H1 (cell line): ENCODE measurements around the gene NXPH1. TPM values are rescaled to one million over a fixed set of nuclear protein-coding genes. Genes with fewer than 3 reads are reported as not detected.

Experiments used
- CTCF ChIA-PET: fragments of 300-600 bp; sonication (Branson Sonifier 250); formaldehyde crosslinking; loops from one replicate; lab custom pipeline; 2021; ENCODE audit not compliant: partially characterized antibody; lab: Charles Lee
- POLR2A ChIA-PET: fragments of 300-600 bp; sonication (Branson Sonifier 250); formaldehyde crosslinking; loops from one replicate; lab custom pipeline; 2021; ENCODE audit warnings: inconsistent platforms; ENCODE audit not compliant: partially characterized antibody; lab: Charles Lee
- DNase-seq, 2 experiments: peaks; one replicate each; pipeline versions ENCODE4 v3.0.0 to v3.0.0-alpha.2; 2010 to 2022; ENCODE audit warnings: low spot score in 2 of 2, low read depth in 1 of 2, mixed read lengths in 1 of 2
- FAIRE-seq: peaks from 2 replicates; lab custom pipeline; 2011; peaks lifted over from hg19 to GRCh38; lab: Jason Lieb, UNC
- H2AFZ ChIP-seq: 2 replicates; pipeline ENCODE4 v1.8.1; 2012; ENCODE audit warnings: low read length, inconsistent platforms
- H2AK5ac ChIP-seq: 2 replicates; pipeline ENCODE4 v1.6.1; 2013; ENCODE audit warnings: low read depth, low read length
- H2BK120ac ChIP-seq: replicated peaks from 2 replicates; pipeline ENCODE3; 2013; ENCODE audit warnings: low read depth, low read length, inconsistent platforms
- H2BK12ac ChIP-seq: 2 replicates; pipeline ENCODE4 v1.6.1; 2013; ENCODE audit warnings: low read depth, low read length
- H2BK15ac ChIP-seq: 2 replicates; pipeline ENCODE4 v1.6.1; 2013; ENCODE audit warnings: low read length
- H2BK20ac ChIP-seq: 2 replicates; pipeline ENCODE4 v1.6.1; 2013; ENCODE audit warnings: low read length
- H2BK5ac ChIP-seq: 2 replicates; pipeline ENCODE4 v1.6.1; 2013; ENCODE audit warnings: low read depth, low read length
- H3K14ac ChIP-seq: 2 replicates; pipeline ENCODE4 v1.6.1; 2013; ENCODE audit warnings: inconsistent platforms; ENCODE audit not compliant: insufficient read length
- H3K18ac ChIP-seq: 2 replicates; pipeline ENCODE4 v1.6.1; 2013; ENCODE audit warnings: low read length; ENCODE audit errors: extremely low read depth
- H3K23ac ChIP-seq: 2 replicates; pipeline ENCODE4 v1.6.1; 2013; ENCODE audit warnings: inconsistent platforms; ENCODE audit not compliant: insufficient read length
- H3K23me2 ChIP-seq: 2 replicates; pipeline ENCODE4 v1.6.1; 2013; ENCODE audit warnings: low read depth, low read length
- H3K27ac ChIP-seq: 2 replicates; pipeline ENCODE4 v1.6.1; 2011; ENCODE audit warnings: low read depth, low read length, inconsistent platforms
- H3K27me3 ChIP-seq, 4 experiments: replicated peaks in 1 of 4; 1 replicate in 1 of 4; 2 replicates in 3 of 4; pipeline versions ENCODE4 v1.6.1 to v1.8.1; 2011 to 2013; ENCODE audit warnings: low read length in 3 of 4, mild to moderate bottlenecking in 3 of 4, inconsistent platforms in 2 of 4, mixed read lengths in 2 of 4, moderate library complexity in 1 of 4; ENCODE audit not compliant: control insufficient read depth in 3 of 4, insufficient read depth in 3 of 4; ENCODE audit errors: extremely low read depth in 1 of 4
- H3K36me3 ChIP-seq, 4 experiments: 2 replicates each; pipeline versions ENCODE4 v1.6.1 to v1.8.1; 2011 to 2013; ENCODE audit warnings: mild to moderate bottlenecking in 4 of 4, low read length in 3 of 4, moderate library complexity in 2 of 4, control low read depth in 1 of 4, inconsistent platforms in 1 of 4; ENCODE audit not compliant: insufficient read depth in 4 of 4, control insufficient read depth in 2 of 4
- H3K4ac ChIP-seq: replicated peaks from 2 replicates; pipeline ENCODE3; 2013; ENCODE audit warnings: low read length, low read depth, mixed read lengths, inconsistent platforms; ENCODE audit not compliant: insufficient read length
- H3K4me1 ChIP-seq, 4 experiments: replicated peaks in 1 of 4; 1 replicate in 1 of 4; 2 replicates in 3 of 4; pipeline versions ENCODE4 v1.6.1 to v1.8.1; 2011 to 2013; ENCODE audit warnings: low read length in 3 of 4, inconsistent platforms in 2 of 4, mixed read lengths in 1 of 4; ENCODE audit not compliant: insufficient read depth in 4 of 4, control insufficient read depth in 3 of 4
- H3K4me2 ChIP-seq, 2 experiments: 2 replicates each; pipeline versions ENCODE4 v1.6.1 to v1.8.1; 2011 to 2013; ENCODE audit warnings: low read depth in 2 of 2, low read length in 2 of 2, control low read depth in 1 of 2, inconsistent platforms in 1 of 2, mild to moderate bottlenecking in 1 of 2; ENCODE audit not compliant: insufficient read depth in 1 of 2
- H3K4me3 ChIP-seq, 4 experiments: fragments of 200-600, 300-600 bp in 1 of 4; sonication (generic), shearing (Covaris generic), sonication (Bioruptor Twin) in 1 of 4; 2 replicates each; pipeline versions ENCODE4 v1.5.1 to v1.8.1; 2011 to 2016; ENCODE audit warnings: low read length in 4 of 4, low read depth in 3 of 4, control low read depth in 2 of 4, inconsistent platforms in 2 of 4, mild to moderate bottlenecking in 2 of 4, mixed read lengths in 1 of 4, moderate library complexity in 1 of 4; ENCODE audit not compliant: insufficient read depth in 2 of 4; ENCODE audit errors: extremely low read depth in 1 of 4
- H3K56ac ChIP-seq: replicated peaks from 2 replicates; pipeline ENCODE3; 2013; ENCODE audit warnings: low read depth, mild to moderate bottlenecking, mixed read lengths, low read length, inconsistent platforms; ENCODE audit not compliant: insufficient read length
- H3K79me1 ChIP-seq: 2 replicates; pipeline ENCODE4 v1.6.1; 2013; ENCODE audit warnings: low read depth, low read length, control low read depth
- H3K79me2 ChIP-seq, 2 experiments: 2 replicates each; pipeline versions ENCODE4 v1.6.1 to v1.8.1; 2012 to 2013; ENCODE audit warnings: low read length in 2 of 2, mild to moderate bottlenecking in 2 of 2, inconsistent platforms in 1 of 2; ENCODE audit not compliant: insufficient read depth in 2 of 2, control insufficient read depth in 1 of 2
- H3K9ac ChIP-seq, 4 experiments: replicated peaks in 1 of 4; 1 replicate in 1 of 4; 2 replicates in 3 of 4; pipeline versions ENCODE4 v1.6.1 to v1.8.1; 2011 to 2013; ENCODE audit warnings: low read depth in 3 of 4, low read length in 3 of 4, control low read depth in 2 of 4, mild to moderate bottlenecking in 2 of 4, moderate library complexity in 2 of 4, inconsistent platforms in 1 of 4; ENCODE audit errors: extremely low read depth in 1 of 4
- H3K9me3 ChIP-seq, 2 experiments: 2 replicates each; pipeline versions ENCODE4 v1.6.1 to v1.8.1; 2012 to 2013; ENCODE audit warnings: mild to moderate bottlenecking in 2 of 2, moderate library complexity in 2 of 2, control low read depth in 1 of 2, inconsistent platforms in 1 of 2, low read depth in 1 of 2, low read length in 1 of 2, mixed read lengths in 1 of 2; ENCODE audit not compliant: insufficient read depth in 2 of 2
- H4K20me1 ChIP-seq, 2 experiments: replicated peaks in 1 of 2; 2 replicates each; pipeline versions ENCODE3 to v1.8.1; 2011 to 2013; ENCODE audit warnings: inconsistent platforms in 2 of 2, low read length in 2 of 2, mild to moderate bottlenecking in 1 of 2; ENCODE audit not compliant: insufficient read depth in 2 of 2, control insufficient read depth in 1 of 2
- H4K5ac ChIP-seq: 2 replicates; pipeline ENCODE4 v1.6.1; 2013; ENCODE audit warnings: low read length, low read depth, mixed read lengths, inconsistent platforms; ENCODE audit not compliant: insufficient read length
- H4K8ac ChIP-seq: 2 replicates; pipeline ENCODE4 v1.8.0; 2013; ENCODE audit warnings: mild to moderate bottlenecking, moderate library complexity, low read length, inconsistent platforms; ENCODE audit not compliant: insufficient read depth; ENCODE audit errors: extremely low read depth
- H4K91ac ChIP-seq: replicated peaks from 2 replicates; pipeline ENCODE3; 2013; ENCODE audit warnings: low read length, mixed read lengths, inconsistent platforms; ENCODE audit not compliant: insufficient read length
- BCL11A ChIP-seq, 2 experiments: IDR thresholded peaks; one replicate each; pipeline ENCODE4 v1.6.1; 2011; ENCODE audit warnings: low read depth in 2 of 2, low read length in 2 of 2, mild to moderate bottlenecking in 2 of 2
- CBX8 ChIP-seq: fragments of 300-800, 300-1000 bp; sonication (generic); IDR thresholded peaks from 2 replicates; pipeline ENCODE4 v1.7.1; 2016; ENCODE audit warnings: low read depth, low read length, borderline replicate concordance
- CHD2 ChIP-seq: IDR thresholded peaks from 2 replicates; pipeline ENCODE4 v1.6.1; 2012; ENCODE audit warnings: low read length, improper control_type of control experiment
- CTBP2 ChIP-seq: IDR thresholded peaks from 2 replicates; pipeline ENCODE4 v1.7.0; 2011; ENCODE audit warnings: borderline replicate concordance, mild to moderate bottlenecking, moderate library complexity, mixed read lengths, low read length; ENCODE audit not compliant: insufficient read depth, insufficient read length
- EP300 ChIP-seq, 2 experiments: IDR thresholded peaks; 1 replicate in 1 of 2; 2 replicates in 1 of 2; pipeline ENCODE4 v1.6.1; 2011 to 2012; ENCODE audit warnings: low read depth in 2 of 2, low read length in 2 of 2, mild to moderate bottlenecking in 2 of 2, borderline replicate concordance in 1 of 2, inconsistent platforms in 1 of 2, moderate library complexity in 1 of 2
- GTF2F1 ChIP-seq: IDR thresholded peaks from 2 replicates; pipeline ENCODE4 v1.6.1; 2012; ENCODE audit warnings: low read depth, low read length, improper control_type of control experiment, borderline replicate concordance
- JUN ChIP-seq: IDR thresholded peaks from 2 replicates; pipeline ENCODE4 v1.6.1; 2011; ENCODE audit warnings: low read depth, mild to moderate bottlenecking, improper control_type of control experiment, low read length
- MAFK ChIP-seq: IDR thresholded peaks from 2 replicates; pipeline ENCODE4 v1.6.1; 2012; ENCODE audit warnings: low read depth, mild to moderate bottlenecking, improper control_type of control experiment, low read length
- POLR2AphosphoS5 ChIP-seq: IDR thresholded peaks from 2 replicates; pipeline ENCODE4 v1.6.1; 2011; ENCODE audit warnings: low read depth, low read length
- POU5F1 ChIP-seq: IDR thresholded peaks from 2 replicates; pipeline ENCODE4 v1.6.1; 2011; ENCODE audit warnings: low read depth, mild to moderate bottlenecking, low read length, moderate library complexity
- RNF2 ChIP-seq: fragments of 200-900, 300-1000 bp; sonication (generic); IDR thresholded peaks from 2 replicates; pipeline ENCODE4 v1.7.1; 2016; ENCODE audit warnings: borderline replicate concordance, low read depth, mild to moderate bottlenecking, antibody characterized with exemption, low read length; ENCODE audit not compliant: poor library complexity, severe bottlenecking; ENCODE audit errors: missing control alignments
- TCF12 ChIP-seq: IDR thresholded peaks from 2 replicates; pipeline ENCODE4 v1.6.1; 2011; ENCODE audit warnings: low read depth, mild to moderate bottlenecking, low read length
- WGBS, 2 experiments: shearing (Covaris generic) in 1 of 2; methylation state at CpG; one replicate each; pipeline versions ENCODE4 v1.1.6 to v1.1.7; 2013 to 2015; ENCODE audit warnings: low lambda C conversion rate in 2 of 2, mixed read lengths in 2 of 2, inconsistent platforms in 1 of 2, low coverage in 1 of 2, missing lambda C conversion rate in 1 of 2; ENCODE audit not compliant: insufficient replicate concordance in 2 of 2, insufficient coverage in 1 of 2, insufficient read length in 1 of 2; ENCODE audit errors: extremely low coverage in 1 of 2, missing lambda C conversion rate in 1 of 2; 5-methylcytosine and 5-hydroxymethylcytosine counted together
- polyA plus RNA-seq, 7 experiments: library from polyadenylated mRNA; depleted of rRNA in 3 of 7; stranded (reverse) in 5 of 7; unstranded in 2 of 7; fragments of >200 nt in 5 of 7; fragments of 200-250 nt in 2 of 7; gene quantifications; 1 replicate in 5 of 7; 2 replicates in 1 of 7; 4 replicates in 1 of 7; pipeline versions ENCODE4 v1.2.1 to v1.2.3, GENCODE V29; 2011 to 2013; ENCODE audit warnings: missing spikeins in 2 of 7, mixed read lengths in 2 of 7
- total RNA-seq: library from RNA; stranded (reverse); fragmentation: NEBNext Ultra II Directional; extraction: Animal tissue kit (Norgen Biotek cat#: 25700); gene quantifications from 2 replicates; pipeline ENCODE4 v1.2.1, GENCODE V29; 2021

Gene NXPH1
- total and polyA plus RNA-seq, 2 of the 8 experiments (the other 6 are each of a cell fraction or from before 2014, with no cell fraction given): 0.14 to 1.0 TPM

DNA sequence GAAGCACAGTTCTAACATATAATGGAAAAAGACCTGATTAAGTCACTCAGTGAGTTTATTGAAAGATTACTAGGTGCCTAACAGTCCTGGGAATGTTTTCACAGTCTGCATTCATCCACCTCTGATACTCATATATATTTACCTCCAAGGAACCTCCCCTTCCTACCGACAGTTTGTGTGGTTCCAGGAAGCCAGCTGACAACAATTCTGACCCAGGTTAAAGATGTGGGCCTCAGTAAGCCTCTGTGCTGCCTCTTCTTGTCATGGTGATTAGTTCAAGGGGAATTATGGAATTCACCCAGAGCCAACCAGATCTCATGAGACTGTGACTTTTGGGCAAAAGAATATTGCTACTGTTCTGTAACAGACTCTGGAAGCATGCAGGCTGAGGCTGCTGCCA, 186.8 kb downstream of the NXPH1 start:
- Histone ChIP-seq H4K5ac (no peak overlapping the region), H3K4me3 (no peak overlapping the region), H3K79me2 (no peaks in the 10 kb centered on the region), H2BK20ac (no peak overlapping the region), H2AK5ac (no peak overlapping the region; the same call in 1 of the 2 replicates), H3K18ac (no peak overlapping the region; the same call in 1 of the 2 replicates), H2BK120ac (peak overlapping the region; percentile 86), H4K8ac (no peak overlapping the region), H2BK5ac (no peak overlapping the region), H2AFZ (peak overlapping the region; percentile 70), H3K4me2 (no peak overlapping the region), H4K20me1 (no peaks in the 10 kb centered on the region), H3K79me1 (no peaks in the 10 kb centered on the region), H3K9me3 (no peaks in the 10 kb centered on the region), H3K23me2 (no peaks in the 10 kb centered on the region), H3K27ac (no peak overlapping the region), H2BK12ac (peak overlapping the region; percentile 93; the same call in 1 of the 2 replicates), H3K4me1 (peaks cover 5 to 10% (median 8%) of the 10 kb centered on the region in 4 experiments; a peak in 5 of 7 replicates), H3K23ac (no peak overlapping the region), H2BK15ac (no peak overlapping the region), H3K14ac (no peak overlapping the region), H4K91ac (no peak overlapping the region), H3K56ac (no peak overlapping the region)
- FAIRE-seq: no peak
- 70% methylated on average over 1 of the region's 1 CpG; no CpG with 5 or more reads in 1 of the 2 experiments for WGBS, 2 experiments
- POLR2A ChIA-PET: no interaction called here
- no peak for DNase-seq
- CTCF ChIA-PET: interaction anchor here (1.3 to 1.6 kb wide), 2 partner anchors 21 to 72 kb away, joined by 4 read pairs; no protein-coding TSS in a partner anchor
- no peak for TF ChIP-seq JUN
- TF ChIP-seq POU5F1: no peak
- TF ChIP-seq CTBP2: no peak
- no peak for TF ChIP-seq POLR2AphosphoS5
- TF ChIP-seq TCF12: no peak
- TF ChIP-seq EP300 (IDR thresholded peaks at IDR 0.05; ENCODE audit: borderline replicate concordance in 1 of 2, low read depth in 2 of 2, low read length in 2 of 2): no peak
- no peak for TF ChIP-seq CHD2
- TF ChIP-seq BCL11A (IDR thresholded peaks at IDR 0.05; ENCODE audit: low read depth in 2 of 2, low read length in 2 of 2): no peak
- TF ChIP-seq GTF2F1: no peak
- TF ChIP-seq MAFK: no peak
- TF ChIP-seq RNF2: no peak
- no peak for TF ChIP-seq CBX8
- TF ChIP-seq, all 59 proteins: peak for 0
- H3K36me3 ChIP-seq: no peaks in the 10 kb centered on the region
- no peak overlapping the region for H3K4ac ChIP-seq
- no peaks in the 10 kb centered on the region for H3K27me3 ChIP-seq
- no peak overlapping the region for H3K9ac ChIP-seq
